Dendritic cell treated with granulocyte-macrophage colony-stimulating factor and Interleukin-4, amounts not matched to agents 40 ng/mL and 50 ng/mL, for 4 days (primary cell): Measurements from ENCODE around the gene ITGA5.

ENCODE experiments used
- H3K27ac Mint-ChIP-seq: one replicate; pipeline ENCODE4 v1.8.0; 2022; ENCODE audit warnings: mild to moderate bottlenecking, mixed read lengths
- H3K27me3 Mint-ChIP-seq: one replicate; pipeline ENCODE4 v1.8.0; 2022; ENCODE audit warnings: mild to moderate bottlenecking, mixed read lengths
- H3K36me3 Mint-ChIP-seq: one replicate; pipeline ENCODE4 v1.8.0; 2022; ENCODE audit warnings: low read depth, mixed read lengths
- H3K4me1 Mint-ChIP-seq: one replicate; pipeline ENCODE4 v1.8.0; 2022; ENCODE audit warnings: low read depth, mixed read lengths
- H3K4me3 Mint-ChIP-seq: one replicate; pipeline ENCODE4 v1.8.0; 2022; ENCODE audit warnings: mild to moderate bottlenecking, moderate library complexity, mixed read lengths
- H3K9me3 Mint-ChIP-seq: one replicate; pipeline ENCODE4 v1.8.0; 2022; ENCODE audit warnings: mixed read lengths
- intact Hi-C: fragments of 100-400 bp; cut with micrococcal nuclease; formaldehyde crosslinking; loops from one replicate; pipeline ENCODE4 v1.15.0; 2022

ITGA5 gene

GRCh38 chr12:54384591-54385041 lies 34.5 kb downstream of the ITGA5 start, which contains the start of gene ZNF385A:
Gene ZNF385A, minus strand, starts transcription at chr12:54384733. Its CDS starts 219 bp downstream, at chr12:54384514.
- intact Hi-C loops, result loop anchor here (1.0 kb wide), 1 partner anchor 9 kb away; no protein-coding TSS in a partner anchor
- no peaks in the 10 kb centered on the region for H3K9me3 Mint-ChIP-seq
- H3K27me3 Mint-ChIP-seq, result no peaks in the 10 kb centered on the region
- peaks cover 92% of the 10 kb centered on the region for H3K4me1 Mint-ChIP-seq
- H3K4me3 Mint-ChIP-seq, result peak within 1 kb of the TSS; percentile 90
- H3K36me3 Mint-ChIP-seq, result peaks cover 44% of the 10 kb centered on the region
- peak within 1 kb of the TSS; percentile 87 for H3K27ac Mint-ChIP-seq

DNA sequence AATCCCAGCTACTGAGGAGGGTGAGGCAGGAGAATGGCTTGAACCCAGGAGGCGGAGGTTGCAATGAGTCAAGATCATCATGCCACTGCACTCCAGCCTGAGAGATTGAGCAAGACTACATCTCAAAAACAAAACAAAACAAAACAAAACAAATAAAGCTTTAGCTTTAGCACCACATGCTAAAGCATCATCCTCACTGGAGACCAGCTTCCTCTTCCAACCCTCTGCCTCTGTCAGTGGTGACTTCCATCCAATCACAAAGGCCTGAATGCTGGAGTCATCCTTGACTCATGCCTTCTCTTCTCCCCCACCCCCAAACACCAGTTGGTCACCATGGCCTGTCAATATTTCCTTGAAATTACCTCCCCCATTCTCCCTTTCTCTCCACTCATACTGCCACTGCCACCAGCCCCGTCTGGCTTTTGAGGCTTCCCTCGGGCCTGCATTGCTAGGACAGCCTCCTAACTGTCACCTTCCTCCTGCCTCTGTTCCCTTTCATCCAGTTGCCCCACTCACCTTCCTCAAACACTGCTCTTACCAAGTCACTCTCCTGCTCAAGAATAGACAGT lies 35.9 kb downstream of the ITGA5 start:
- intact Hi-C loops, result no loop called here
- Mint-ChIP-seq H3K36me3 (peaks cover 59% of the 10 kb centered on the region), H3K27me3 (no peaks in the 10 kb centered on the region), H3K27ac (peak overlapping the region; percentile 87), H3K4me1 (peaks cover 90% of the 10 kb centered on the region), H3K9me3 (no peaks in the 10 kb centered on the region), H3K4me3 (peak overlapping the region; percentile 90)

DNA sequence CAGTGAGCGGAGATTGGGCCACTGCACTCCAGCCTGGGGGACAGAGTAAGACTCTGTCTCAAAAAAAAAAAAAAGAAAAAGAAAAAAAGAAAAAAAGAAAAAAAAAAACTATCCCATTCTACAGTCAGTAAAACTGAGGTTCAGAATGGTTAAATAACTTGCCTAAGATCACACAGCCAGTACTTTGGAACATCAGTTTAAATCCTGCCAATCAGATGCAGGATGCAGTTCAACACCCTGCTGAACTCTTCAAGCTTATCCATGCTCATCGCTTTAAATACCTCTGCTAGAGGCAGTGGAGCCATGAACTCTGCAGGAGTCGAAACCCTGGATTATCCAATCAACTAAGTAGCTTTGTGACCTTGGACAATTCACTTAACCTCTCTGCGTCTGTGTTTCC lies 37.9 kb downstream of the ITGA5 start:
- H3K4me3 Mint-ChIP-seq, result peak overlapping the region; percentile 2
- no peaks in the 10 kb centered on the region for H3K27me3 Mint-ChIP-seq
- intact Hi-C loops, result no loop called here
- H3K36me3 Mint-ChIP-seq, result peaks cover 79% of the 10 kb centered on the region
- H3K4me1 Mint-ChIP-seq, result peaks cover 93% of the 10 kb centered on the region
- peak overlapping the region; percentile 66 for H3K27ac Mint-ChIP-seq
- H3K9me3 Mint-ChIP-seq, result no peaks in the 10 kb centered on the region

DNA sequence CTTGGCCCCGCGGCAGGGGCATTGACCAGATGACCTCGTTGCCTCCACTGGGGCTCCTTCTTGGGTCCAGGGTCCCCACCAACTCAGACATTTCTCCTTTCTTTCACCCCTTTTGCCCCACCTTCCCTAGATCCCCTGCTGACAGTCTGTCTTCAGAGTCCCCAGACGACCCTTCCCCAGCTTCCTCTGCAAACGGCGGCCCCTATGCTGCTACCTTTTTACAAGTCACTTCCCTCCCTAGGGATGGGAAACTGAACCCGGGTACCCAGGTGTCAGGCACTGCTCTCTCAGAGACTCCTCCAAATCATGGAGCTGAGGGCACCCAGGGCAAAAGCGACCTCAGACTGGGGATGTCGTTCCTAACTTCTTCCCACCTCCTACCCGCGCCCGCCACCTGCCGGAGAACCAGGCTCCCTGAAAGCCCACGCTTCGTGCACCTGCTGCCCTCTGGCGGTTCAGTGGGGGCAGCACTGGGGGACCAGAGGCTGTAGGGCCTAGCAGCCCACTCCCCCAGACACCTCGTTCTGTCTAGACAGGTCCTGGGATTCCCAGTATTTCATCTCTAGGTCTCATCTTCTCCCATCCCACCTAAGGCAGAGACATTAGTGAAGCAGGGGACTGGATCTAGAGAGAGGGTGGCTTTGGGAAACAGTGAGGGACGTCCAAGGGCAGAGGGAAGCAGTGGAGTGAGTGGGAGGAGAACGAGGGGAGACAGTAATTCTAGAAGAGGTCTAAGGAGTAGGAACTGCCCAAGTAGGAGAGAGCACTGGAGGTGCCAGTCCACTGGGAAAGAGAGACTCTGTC lies 39.5 kb downstream of the ITGA5 start:
- Mint-ChIP-seq H3K9me3 (no peaks in the 10 kb centered on the region), H3K27ac (peak overlapping the region; percentile 59), H3K36me3 (peaks cover 94% of the 10 kb centered on the region), H3K4me1 (peaks cover 93% of the 10 kb centered on the region), H3K4me3 (peak overlapping the region; percentile 70), H3K27me3 (no peaks in the 10 kb centered on the region)
- intact Hi-C loops, result loop anchor here (1.0 kb wide), 1 partner anchor 15 kb away; no protein-coding TSS in a partner anchor

DNA sequence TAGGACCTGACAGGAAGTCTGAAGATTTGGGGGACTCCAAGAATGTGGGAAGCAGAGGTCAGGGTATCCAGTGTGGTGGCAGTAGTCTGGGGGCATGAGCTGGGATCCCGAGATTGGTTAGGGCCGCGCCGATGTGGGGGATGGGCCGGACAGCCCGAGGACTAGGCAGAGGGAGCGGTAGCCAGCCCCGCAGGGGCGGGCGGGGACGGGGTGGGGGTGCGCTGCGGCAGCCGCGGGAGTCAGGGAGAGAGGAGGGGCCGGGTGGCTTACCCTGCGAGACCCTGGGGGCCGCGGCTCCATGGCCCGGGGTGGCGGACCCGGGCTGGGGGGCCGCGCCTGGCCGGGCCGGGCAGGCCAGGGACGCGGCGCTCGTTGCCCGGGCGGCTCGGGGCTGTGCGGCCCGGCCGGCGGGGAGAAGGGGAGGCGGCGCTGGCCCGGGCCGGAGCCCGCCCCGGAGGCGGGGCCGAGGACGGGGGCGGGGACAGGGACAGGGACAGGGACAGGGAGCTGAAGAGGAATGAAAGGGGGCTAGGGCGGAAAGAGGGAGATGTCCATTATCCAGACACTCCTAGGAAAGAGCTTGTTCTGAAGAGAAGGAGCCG lies 40.2 kb downstream of the ITGA5 start:
- Mint-ChIP-seq H3K9me3 (no peaks in the 10 kb centered on the region), H3K36me3 (peaks cover 94% of the 10 kb centered on the region), H3K27me3 (no peaks in the 10 kb centered on the region), H3K4me3 (peak overlapping the region; percentile 70), H3K4me1 (peaks cover 93% of the 10 kb centered on the region), H3K27ac (peak overlapping the region; percentile 50)
- intact Hi-C loops, result loop anchor here (1.0 kb wide), 1 partner anchor 15 kb away; no protein-coding TSS in a partner anchor

- Mint-ChIP-seq H3K27me3 (no peaks in the 10 kb centered on the region), H3K36me3 (peaks cover 95% of the 10 kb centered on the region), H3K4me1 (peaks cover 93% of the 10 kb centered on the region), H3K9me3 (no peaks in the 10 kb centered on the region), H3K27ac (peak overlapping the region; percentile 50), H3K4me3 (peak overlapping the region; percentile 56)
- intact Hi-C loops, result no loop called here
These were observed 41.1 kb downstream of the ITGA5 start for GRCh38 chr12:54377797-54378515.

GRCh38 chr12:54377007-54377406 lies 42.1 kb downstream of the ITGA5 start:
- peak overlapping the region; percentile 45 for H3K27ac Mint-ChIP-seq
- H3K27me3 Mint-ChIP-seq, result no peaks in the 10 kb centered on the region
- intact Hi-C loops, result no loop called here
- H3K4me3 Mint-ChIP-seq, result no peak overlapping the region
- no peaks in the 10 kb centered on the region for H3K9me3 Mint-ChIP-seq
- peaks cover 97% of the 10 kb centered on the region for H3K4me1 Mint-ChIP-seq
- H3K36me3 Mint-ChIP-seq, result peaks cover 100% of the 10 kb centered on the region

GRCh38 chr12:54376596-54376995 lies 42.5 kb downstream of the ITGA5 start:
- H3K9me3 Mint-ChIP-seq, result no peaks in the 10 kb centered on the region
- no peak overlapping the region for H3K4me3 Mint-ChIP-seq
- no peaks in the 10 kb centered on the region for H3K27me3 Mint-ChIP-seq
- H3K27ac Mint-ChIP-seq, result peak overlapping the region; percentile 45
- peaks cover 97% of the 10 kb centered on the region for H3K4me1 Mint-ChIP-seq
- peaks cover 100% of the 10 kb centered on the region for H3K36me3 Mint-ChIP-seq
- intact Hi-C loops, result no loop called here

- Mint-ChIP-seq H3K9me3 (no peaks in the 10 kb centered on the region), H3K4me3 (no peak overlapping the region), H3K36me3 (peaks cover 100% of the 10 kb centered on the region), H3K4me1 (peaks cover 94% of the 10 kb centered on the region), H3K27me3 (no peaks in the 10 kb centered on the region), H3K27ac (peak overlapping the region; percentile 18)
- intact Hi-C loops, result no loop called here
These were observed 43.8 kb downstream of the ITGA5 start for GRCh38 chr12:54375259-54375579.

GRCh38 chr12:54374562-54375258 lies 44.4 kb downstream of the ITGA5 start:
- Mint-ChIP-seq H3K27me3 (no peaks in the 10 kb centered on the region), H3K4me1 (peaks cover 94% of the 10 kb centered on the region), H3K4me3 (no peak overlapping the region), H3K9me3 (no peaks in the 10 kb centered on the region), H3K36me3 (peaks cover 100% of the 10 kb centered on the region), H3K27ac (peak overlapping the region; percentile 18)
- intact Hi-C loops, result no loop called here

DNA sequence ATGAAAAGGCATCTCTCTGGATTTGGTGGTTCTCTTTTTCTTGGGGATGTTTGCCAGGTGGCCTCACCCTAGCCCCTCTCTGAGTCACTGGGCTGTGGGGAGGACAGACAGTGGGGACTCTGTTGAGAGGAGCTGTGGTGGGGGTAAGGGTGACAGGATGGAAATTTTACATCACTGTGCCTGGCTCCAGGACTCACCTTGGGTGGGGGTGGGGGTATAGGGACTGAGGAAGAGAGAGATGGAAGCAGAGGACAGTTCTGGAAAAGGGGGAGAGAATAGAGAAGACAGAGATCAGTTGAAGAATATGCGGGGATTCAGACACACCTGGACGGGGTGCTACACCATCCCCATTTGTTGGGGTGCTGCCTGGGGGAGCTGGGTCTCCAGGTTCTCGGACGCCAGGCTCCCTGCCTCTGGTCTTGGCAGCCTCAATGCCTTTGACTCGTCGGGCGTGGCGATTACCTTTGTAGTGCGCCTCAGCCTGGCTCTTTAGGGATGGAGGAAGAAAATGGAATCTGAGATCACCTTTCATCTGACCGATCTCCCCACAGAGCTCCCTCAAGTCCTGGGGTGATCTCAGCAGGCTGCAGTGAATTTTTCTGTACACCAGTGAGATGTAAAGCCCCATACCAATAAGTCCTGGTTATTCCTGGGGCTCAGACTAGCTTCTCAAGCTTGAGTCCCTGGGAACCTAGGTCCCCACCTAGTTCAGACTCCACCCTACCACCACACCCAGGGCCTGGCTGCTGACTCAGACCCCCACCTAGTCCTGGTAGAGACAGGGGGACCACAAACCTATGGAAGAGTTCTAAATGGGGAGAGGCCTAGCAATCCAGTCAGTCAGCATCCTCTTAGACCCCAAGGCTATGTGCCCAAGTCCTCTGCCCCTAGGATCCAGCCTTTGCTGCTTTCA lies 45.2 kb downstream of the ITGA5 start:
- peaks cover 100% of the 10 kb centered on the region for H3K36me3 Mint-ChIP-seq
- H3K27ac Mint-ChIP-seq, result peak overlapping the region; percentile 1
- no peaks in the 10 kb centered on the region for H3K27me3 Mint-ChIP-seq
- no peak overlapping the region for H3K4me3 Mint-ChIP-seq
- intact Hi-C loops, result no loop called here
- no peaks in the 10 kb centered on the region for H3K9me3 Mint-ChIP-seq
- peaks cover 96% of the 10 kb centered on the region for H3K4me1 Mint-ChIP-seq

GRCh38 chr12:54372113-54372806 lies 46.8 kb downstream of the ITGA5 start:
- H3K27ac Mint-ChIP-seq, result no peak overlapping the region
- H3K9me3 Mint-ChIP-seq, result no peaks in the 10 kb centered on the region
- intact Hi-C loops, result no loop called here
- H3K36me3 Mint-ChIP-seq, result peaks cover 85% of the 10 kb centered on the region
- no peaks in the 10 kb centered on the region for H3K27me3 Mint-ChIP-seq
- H3K4me3 Mint-ChIP-seq, result no peak overlapping the region
- peaks cover 96% of the 10 kb centered on the region for H3K4me1 Mint-ChIP-seq
